Right cardiac atrium (tissue), 5 donors: ENCODE results near the gene SYMPK. TPM values are rescaled to one million over a fixed set of nuclear protein-coding genes. Genes with fewer than 3 reads are reported as not detected.
"Not testable (repeated sequence)": the region's sequence is repeated elsewhere in the genome, so short reads cannot be mapped to it uniquely, and the experiment has no call there.

Experiments
- ATAC-seq, 2 donors: fragments of 200-7000 bp; cut with Tn5 transposase; one replicate each; pipeline versions ENCODE4 v1.8.0 to v1.9.1; 2020; ENCODE audit warnings: moderate library complexity in 2 of 2, mild to moderate bottlenecking in 1 of 2
- DNase-seq, 3 donors: peaks; one replicate each; pipeline ENCODE4 v3.0.0-alpha.2; 2020
- H3K27ac ChIP-seq: one replicate; pipeline ENCODE4 v1.5.1; 2013; ENCODE audit warnings: mild to moderate bottlenecking, low read length, control low read depth, moderate library complexity
- H3K27me3 ChIP-seq: one replicate; pipeline ENCODE4 v1.6.1; 2013; ENCODE audit not compliant: control insufficient read depth, insufficient read depth
- H3K4me1 ChIP-seq: one replicate; pipeline ENCODE4 v1.6.1; 2013; ENCODE audit warnings: low read length; ENCODE audit not compliant: control insufficient read depth, insufficient read depth
- H3K4me3 ChIP-seq: one replicate; pipeline ENCODE4 v1.5.1; 2013; ENCODE audit warnings: low read length, control low read depth
- H3K9me3 ChIP-seq: one replicate; pipeline ENCODE4 v1.6.1; 2013; ENCODE audit warnings: low read length; ENCODE audit not compliant: control insufficient read depth
- WGBS: extraction: QIAGEN DNeasy Blood & Tissue Kit; methylation state at CpG from one replicate; pipeline ENCODE4 v1.1.7; 2013; 5-methylcytosine and 5-hydroxymethylcytosine counted together
- intact Hi-C, 4 donors: fragments of 100-400 bp; cut with DNase I; formaldehyde crosslinking; loops; one replicate each; pipeline versions ENCODE4 v1.11.0 to v1.14.0; 2022 to 2023
- polyA plus RNA-seq: library from polyadenylated mRNA; stranded (reverse); fragments of 200-250 nt; gene quantifications from one replicate; pipeline ENCODE4 v1.2.3, GENCODE V29; 2013
- total RNA-seq, 4 donors: library from RNA; stranded (reverse); fragmentation: NEBNext Ultra II Directional; extraction: Animal tissue kit (Norgen Biotek cat#: 25700); gene quantifications; one replicate each; pipeline ENCODE4 v1.2.1, GENCODE V29; 2021
- donor health status: healthy with polysubstance abuse.
- donor health status: DM: no; HTN: yes; CAD: no.
- donor health status: DM: no; HTN: no; CAD: no.
- donor health status: DM: no; HTN: yes; CAD: no; lungs with severe emphysema.
- donor health status: DM: yes; HTN: yes; CAD: no.

SYMPK gene
- total and polyA plus RNA-seq, 5 donors: 23.5 to 40.4 (median 33.6) TPM

GRCh38 chr19:45814166-45814780 lies 48.7 kb downstream of the SYMPK start:
- no peak for DNase-seq
- 86% methylated on average over 12 of the region's 12 CpGs for WGBS
- intact Hi-C loops: no loop called here

DNA sequence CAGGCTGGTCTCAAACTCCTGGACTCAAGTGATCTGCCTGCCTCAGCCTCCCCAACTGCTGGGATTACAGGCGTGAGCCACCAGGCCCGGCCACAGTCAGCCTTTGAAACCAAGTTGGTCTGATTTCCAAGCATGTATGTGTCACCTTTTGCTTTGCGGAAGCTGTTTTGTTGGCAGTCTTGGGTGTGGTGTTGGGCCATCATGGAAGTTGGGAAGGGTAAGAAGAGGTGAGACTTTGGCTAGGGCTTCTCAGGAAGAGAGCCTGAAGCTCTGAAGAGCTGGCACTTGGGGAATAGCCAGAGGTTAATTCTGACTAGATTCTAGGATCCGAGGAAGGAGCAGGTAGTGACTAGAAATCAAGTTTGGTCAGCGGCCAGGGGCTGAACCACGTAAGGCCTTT lies 50.6 kb downstream of the SYMPK start:
- H3K4me3 ChIP-seq: no peak overlapping the region
- H3K27me3 ChIP-seq: no peaks in the 10 kb centered on the region
- no peaks in the 10 kb centered on the region for H3K4me1 ChIP-seq
- DNase-seq: peak in 1 of 3 donors; percentile 20
- H3K9me3 ChIP-seq: no peaks in the 10 kb centered on the region
- no peak overlapping the region for H3K27ac ChIP-seq
- 92% methylated on average over 6 of the region's 6 CpGs for WGBS
- intact Hi-C loops: no loop called here
- no peak for ATAC-seq

More at GRCh38 chr19:45814166-45814780, 48.7 kb downstream of the SYMPK start:
- no peak for ATAC-seq
- no peaks in the 10 kb centered on the region for H3K4me1 ChIP-seq
- no peaks in the 10 kb centered on the region for H3K9me3 ChIP-seq
- H3K27ac ChIP-seq: no peak overlapping the region
- no peak overlapping the region for H3K4me3 ChIP-seq
- H3K27me3 ChIP-seq: no peaks in the 10 kb centered on the region

- Histone ChIP-seq H3K9me3 (no peaks in the 10 kb centered on the region), H3K4me1 (no peaks in the 10 kb centered on the region), H3K27ac (no peak overlapping the region), H3K4me3 (no peak overlapping the region), H3K27me3 (no peaks in the 10 kb centered on the region)
- ATAC-seq: no peak
- intact Hi-C loops: no loop called here
- no peak for DNase-seq
- WGBS: 51% methylated on average over 7 of the region's 7 CpGs
Observed at GRCh38 chr19:45809643-45810159, 53.2 kb downstream of the SYMPK start.

DNA sequence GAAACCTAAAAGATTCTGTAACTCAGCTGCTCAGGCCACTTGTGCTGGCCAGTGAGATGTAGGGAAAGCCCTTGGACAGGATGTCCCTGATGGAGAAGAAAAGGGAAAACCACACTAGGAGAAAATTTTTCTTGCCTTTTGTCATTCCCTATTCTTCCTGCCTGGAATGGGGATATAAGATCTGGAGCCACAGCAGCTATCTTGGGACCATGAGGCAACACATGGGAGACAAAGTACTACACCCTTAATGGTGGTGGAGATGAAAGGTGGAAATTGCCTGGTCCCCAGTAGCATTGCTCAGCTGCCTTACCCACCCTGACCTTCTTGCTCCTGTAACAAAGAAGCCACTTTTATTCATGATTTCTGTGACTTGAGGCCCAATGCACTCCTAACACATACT lies 57.2 kb downstream of the SYMPK start:
- no peak overlapping the region for H3K27ac ChIP-seq
- intact Hi-C loops: no loop called here
- H3K4me3 ChIP-seq: no peak overlapping the region
- DNase-seq (no peak), ATAC-seq (no peak)
- H3K4me1 ChIP-seq: no peaks in the 10 kb centered on the region
- H3K9me3 ChIP-seq: no peaks in the 10 kb centered on the region
- H3K27me3 ChIP-seq: no peaks in the 10 kb centered on the region

GRCh38 chr19:45804959-45805230 lies 58.1 kb downstream of the SYMPK start:
- Histone ChIP-seq H3K9me3 (no peaks in the 10 kb centered on the region), H3K4me3 (no peak overlapping the region), H3K27me3 (no peaks in the 10 kb centered on the region), H3K27ac (no peak overlapping the region), H3K4me1 (no peaks in the 10 kb centered on the region)
- intact Hi-C loops: no loop called here
- no peak for ATAC-seq
- 89% methylated on average over 8 of the region's 8 CpGs for WGBS
- no peak for DNase-seq

GRCh38 chr19:45804140-45804958 lies 58.6 kb downstream of the SYMPK start:
- Histone ChIP-seq H3K27me3 (no peaks in the 10 kb centered on the region), H3K4me1 (no peaks in the 10 kb centered on the region), H3K4me3 (no peak overlapping the region), H3K27ac (no peak overlapping the region), H3K9me3 (no peaks in the 10 kb centered on the region)
- DNase-seq (no peak), ATAC-seq (no peak)
- WGBS: 88% methylated on average over 57 of the region's 57 CpGs
- intact Hi-C loops: no loop called here

- H3K27me3 ChIP-seq: no peaks in the 10 kb centered on the region
- no peak for ATAC-seq
- H3K27ac ChIP-seq: no peak overlapping the region
- H3K4me3 ChIP-seq: no peak overlapping the region
- no peaks in the 10 kb centered on the region for H3K4me1 ChIP-seq
- no peaks in the 10 kb centered on the region for H3K9me3 ChIP-seq
- intact Hi-C loops: no loop called here
- WGBS: 79% methylated on average over 7 of the region's 7 CpGs
- no peak for DNase-seq
Observed at GRCh38 chr19:45801603-45802175, 61.3 kb downstream of the SYMPK start.

DNA sequence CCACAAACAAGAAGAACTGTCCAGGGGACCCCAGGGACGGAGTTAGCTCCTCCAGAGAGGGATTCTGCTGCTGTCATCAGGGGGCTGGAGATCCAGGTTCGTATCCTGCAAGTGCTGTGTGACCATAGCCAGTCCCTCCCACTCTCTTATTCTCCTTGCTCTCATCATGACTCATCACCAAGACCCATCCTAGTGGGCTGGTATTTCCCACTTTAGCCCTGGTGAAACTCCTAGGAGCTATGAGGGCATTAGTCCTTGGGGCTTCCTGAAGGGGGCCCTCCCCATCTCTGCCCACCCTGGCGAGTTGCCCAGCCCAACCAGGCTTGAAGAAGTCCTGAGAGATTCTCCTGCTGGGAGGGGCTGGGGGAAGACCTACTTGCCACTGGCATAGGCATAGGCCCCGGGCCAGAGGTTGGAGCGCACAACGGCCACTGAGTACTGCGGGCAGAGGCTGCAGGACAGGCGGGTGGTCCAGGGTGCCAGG lies 62.8 kb downstream of the SYMPK start:
- no peak overlapping the region for H3K4me3 ChIP-seq
- H3K9me3 ChIP-seq: no peaks in the 10 kb centered on the region
- H3K27me3 ChIP-seq: no peaks in the 10 kb centered on the region
- ATAC-seq: no peak
- intact Hi-C loops: no loop called here
- H3K4me1 ChIP-seq: no peaks in the 10 kb centered on the region
- peak in 1 of 3 donors; percentile 66 for DNase-seq
- 81% methylated on average over 8 of the region's 8 CpGs for WGBS
- H3K27ac ChIP-seq: no peak overlapping the region

DNA sequence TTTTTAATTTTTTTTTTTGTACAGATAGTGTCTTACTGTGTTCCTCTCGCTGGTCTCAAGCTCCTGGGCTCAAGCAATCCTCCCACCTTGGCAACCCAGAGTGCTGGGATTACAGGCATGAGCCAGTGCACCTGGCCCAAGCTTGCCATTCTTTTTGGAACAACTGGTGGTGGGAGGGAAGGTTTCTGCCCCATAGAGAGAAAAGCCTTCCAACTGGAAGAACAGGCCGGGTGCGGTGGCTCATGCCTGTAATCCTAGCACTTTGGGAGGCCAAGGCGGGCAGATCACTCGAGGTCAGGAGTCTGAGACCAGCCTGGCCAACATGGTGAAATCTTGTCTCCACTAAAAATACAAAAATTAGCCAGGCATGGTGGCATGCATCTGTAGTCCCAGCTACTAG lies 63.4 kb downstream of the SYMPK start:
- WGBS: 84% methylated on average over 5 of the region's 5 CpGs
- ATAC-seq, H3K4me3 ChIP-seq, intact Hi-C loops, H3K27ac ChIP-seq, DNase-seq, H3K9me3 ChIP-seq, H3K27me3 ChIP-seq, H3K4me1 ChIP-seq: not testable (repeated sequence)

GRCh38 chr19:45798995-45799517 lies 63.9 kb downstream of the SYMPK start:
- Histone ChIP-seq H3K9me3 (no peaks in the 10 kb centered on the region), H3K4me3 (no peak overlapping the region), H3K4me1 (no peaks in the 10 kb centered on the region), H3K27me3 (no peaks in the 10 kb centered on the region), H3K27ac (no peak overlapping the region)
- intact Hi-C loops: no loop called here
- ATAC-seq: peak; percentile 69 to 75
- DNase-seq: peak in 2 of 3 donors; percentile 75 to 82
- WGBS: 6% methylated on average over 10 of the region's 10 CpGs

DNA sequence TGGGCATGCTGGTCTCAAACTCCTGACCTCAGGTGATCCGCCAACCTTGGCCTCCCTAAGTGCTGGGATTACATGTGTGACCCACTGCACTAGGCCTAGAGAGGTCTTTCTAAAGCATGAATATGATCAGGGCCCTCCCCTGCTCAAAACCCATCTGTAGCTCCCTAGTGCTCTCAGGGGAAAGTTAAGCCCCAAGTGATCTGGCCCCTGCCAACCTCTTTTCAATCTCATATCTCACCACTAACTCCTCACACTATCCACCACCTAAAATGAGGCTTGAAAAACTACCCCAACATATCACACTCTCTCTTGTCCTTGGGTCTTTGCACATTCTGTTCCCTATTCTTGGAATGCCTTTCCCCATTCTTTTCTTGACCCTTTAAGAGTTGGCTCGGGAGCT lies 68.3 kb downstream of the SYMPK start:
- H3K27ac ChIP-seq: no peak overlapping the region
- H3K4me1 ChIP-seq: no peaks in the 10 kb centered on the region
- WGBS: 85% methylated on average over 2 of the region's 2 CpGs
- ATAC-seq (no peak), DNase-seq (no peak)
- no peak overlapping the region for H3K4me3 ChIP-seq
- H3K9me3 ChIP-seq: no peaks in the 10 kb centered on the region
- intact Hi-C loops: no loop called here
- H3K27me3 ChIP-seq: no peaks in the 10 kb centered on the region
